OCI-LY1 (cell line): Measurements from ENCODE around the gene MRPL33.

ENCODE experiments used
- H2AFZ ChIP-seq: fragments of 200-600 bp; sonication (generic), shearing (Covaris generic); 2 replicates; pipeline ENCODE4 v1.6.0; 2014; ENCODE audit warnings: antibody characterized with exemption, mild to moderate bottlenecking, low read length
- H3F3A ChIP-seq: fragments of 200-600 bp; sonication (generic), shearing (Covaris generic); 2 replicates; pipeline ENCODE4 v1.6.0; 2014; ENCODE audit warnings: mild to moderate bottlenecking, antibody characterized with exemption, low read length, moderate library complexity; ENCODE audit not compliant: insufficient read depth
- H3K27ac ChIP-seq: fragments of 200-600 bp; sonication (generic); 2 replicates; pipeline ENCODE4 v1.5.1; 2014; ENCODE audit warnings: low read length, mixed run types, mild to moderate bottlenecking, low read depth; ENCODE audit not compliant: poor library complexity, severe bottlenecking
- H3K27me3 ChIP-seq: fragments of 200-600 bp; sonication (generic); 2 replicates; pipeline ENCODE4 v1.6.0; 2014; ENCODE audit warnings: antibody characterized with exemption, mild to moderate bottlenecking, low read length, moderate library complexity; ENCODE audit not compliant: insufficient read depth
- H3K36me3 ChIP-seq: fragments of 200-600 bp; sonication (generic); 2 replicates; pipeline ENCODE4 v1.6.1; 2014; ENCODE audit warnings: mild to moderate bottlenecking, antibody characterized with exemption, low read length, moderate library complexity, mixed read lengths; ENCODE audit not compliant: insufficient read depth
- H3K4me1 ChIP-seq: fragments of 200-600 bp; sonication (generic); 2 replicates; pipeline ENCODE4 v1.5.1; 2014; ENCODE audit warnings: mild to moderate bottlenecking, low read length, moderate library complexity; ENCODE audit not compliant: insufficient read depth, severe bottlenecking
- H3K4me2 ChIP-seq: fragments of 200-600 bp; sonication (generic), shearing (Covaris generic); 2 replicates; pipeline ENCODE4 v1.6.1; 2014; ENCODE audit warnings: low read length
- H3K4me3 ChIP-seq: fragments of 200-600 bp; sonication (generic); 2 replicates; pipeline ENCODE4 v1.5.1; 2014; ENCODE audit warnings: low read length, low read depth, mild to moderate bottlenecking, mixed read lengths; ENCODE audit not compliant: poor library complexity, severe bottlenecking
- H3K79me2 ChIP-seq: fragments of 200-600 bp; shearing (Covaris generic); 2 replicates; pipeline ENCODE4 v1.6.1; 2016; ENCODE audit warnings: mixed run types, low read length, mixed read lengths; ENCODE audit not compliant: insufficient read depth
- H3K9ac ChIP-seq: fragments of 200-600 bp; sonication (generic), shearing (Covaris generic); 2 replicates; pipeline ENCODE4 v1.6.1; 2014; ENCODE audit warnings: mild to moderate bottlenecking, low read length, mixed read lengths
- H3K9me2 ChIP-seq: fragments of 200-600 bp; sonication (generic), shearing (Covaris generic); 2 replicates; pipeline ENCODE4 v1.6.1; 2014; ENCODE audit warnings: low read depth, mild to moderate bottlenecking, low read length, mixed read lengths
- H3K9me3 ChIP-seq: fragments of 200-600 bp; shearing (Covaris generic); 2 replicates; pipeline ENCODE4 v1.6.1; 2014; ENCODE audit warnings: low read length, mixed read lengths
- H4K20me1 ChIP-seq: fragments of 200-600 bp; sonication (generic), shearing (Covaris generic); 2 replicates; pipeline ENCODE4 v1.6.0; 2016; ENCODE audit warnings: mild to moderate bottlenecking, low read length; ENCODE audit not compliant: insufficient read depth
- EZH2 ChIP-seq: fragments of 200-600 bp; sonication (generic), shearing (Covaris generic); IDR thresholded peaks from 2 replicates; pipeline ENCODE4 v1.8.0; 2017; ENCODE audit warnings: borderline replicate concordance, mixed run types, mild to moderate bottlenecking, antibody characterized with exemption, low read length, moderate library complexity, mixed read lengths
- TF ChIP-seq, protein P1 (sequence below): fragments of 200-600 bp; sonication (generic), shearing (Covaris generic); IDR thresholded peaks from 2 replicates; pipeline ENCODE4 v1.5.1; 2017; ENCODE audit warnings: mild to moderate bottlenecking, antibody characterized with exemption, low read length, moderate library complexity, mixed read lengths

Gene MRPL33

DNA sequence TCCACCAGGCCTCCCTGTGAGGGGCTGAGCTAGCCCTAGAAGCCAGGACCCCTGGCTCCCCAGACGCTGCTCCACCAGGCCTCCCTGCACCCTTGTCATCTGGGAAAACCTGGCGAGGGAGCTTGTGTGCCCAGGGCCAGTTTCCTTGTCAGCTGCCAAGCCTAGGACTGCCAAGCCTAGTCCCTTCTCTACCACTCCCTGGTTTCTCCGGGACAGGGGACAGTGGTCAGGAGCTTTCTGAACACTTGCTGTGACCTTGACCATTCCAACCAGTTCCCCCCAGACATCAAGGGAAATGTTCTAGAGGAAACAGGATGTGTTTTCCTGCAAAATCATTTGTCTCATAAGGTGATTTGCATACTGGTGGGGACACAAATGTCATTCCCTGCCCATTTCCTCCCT is 41.3 kb upstream of the MRPL33 start:
- Histone ChIP-seq H4K20me1 (no peaks in the 10 kb centered on the region), H3K4me2 (no peak overlapping the region), H3K4me3 (no peak overlapping the region), H3K79me2 (no peaks in the 10 kb centered on the region), H3K36me3 (no peaks in the 10 kb centered on the region), H3K27ac (no peak overlapping the region), H3K4me1 (no peaks in the 10 kb centered on the region), H3F3A (no peaks in the 10 kb centered on the region), H3K9me2 (no peaks in the 10 kb centered on the region), H2AFZ (no peak overlapping the region), H3K27me3 (no peaks in the 10 kb centered on the region), H3K9ac (no peak overlapping the region), H3K9me3 (no peaks in the 10 kb centered on the region)
- TF ChIP-seq, protein P1, sequence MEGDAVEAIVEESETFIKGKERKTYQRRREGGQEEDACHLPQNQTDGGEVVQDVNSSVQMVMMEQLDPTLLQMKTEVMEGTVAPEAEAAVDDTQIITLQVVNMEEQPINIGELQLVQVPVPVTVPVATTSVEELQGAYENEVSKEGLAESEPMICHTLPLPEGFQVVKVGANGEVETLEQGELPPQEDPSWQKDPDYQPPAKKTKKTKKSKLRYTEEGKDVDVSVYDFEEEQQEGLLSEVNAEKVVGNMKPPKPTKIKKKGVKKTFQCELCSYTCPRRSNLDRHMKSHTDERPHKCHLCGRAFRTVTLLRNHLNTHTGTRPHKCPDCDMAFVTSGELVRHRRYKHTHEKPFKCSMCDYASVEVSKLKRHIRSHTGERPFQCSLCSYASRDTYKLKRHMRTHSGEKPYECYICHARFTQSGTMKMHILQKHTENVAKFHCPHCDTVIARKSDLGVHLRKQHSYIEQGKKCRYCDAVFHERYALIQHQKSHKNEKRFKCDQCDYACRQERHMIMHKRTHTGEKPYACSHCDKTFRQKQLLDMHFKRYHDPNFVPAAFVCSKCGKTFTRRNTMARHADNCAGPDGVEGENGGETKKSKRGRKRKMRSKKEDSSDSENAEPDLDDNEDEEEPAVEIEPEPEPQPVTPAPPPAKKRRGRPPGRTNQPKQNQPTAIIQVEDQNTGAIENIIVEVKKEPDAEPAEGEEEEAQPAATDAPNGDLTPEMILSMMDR, result no peak
- no peak for TF ChIP-seq EZH2

DNA sequence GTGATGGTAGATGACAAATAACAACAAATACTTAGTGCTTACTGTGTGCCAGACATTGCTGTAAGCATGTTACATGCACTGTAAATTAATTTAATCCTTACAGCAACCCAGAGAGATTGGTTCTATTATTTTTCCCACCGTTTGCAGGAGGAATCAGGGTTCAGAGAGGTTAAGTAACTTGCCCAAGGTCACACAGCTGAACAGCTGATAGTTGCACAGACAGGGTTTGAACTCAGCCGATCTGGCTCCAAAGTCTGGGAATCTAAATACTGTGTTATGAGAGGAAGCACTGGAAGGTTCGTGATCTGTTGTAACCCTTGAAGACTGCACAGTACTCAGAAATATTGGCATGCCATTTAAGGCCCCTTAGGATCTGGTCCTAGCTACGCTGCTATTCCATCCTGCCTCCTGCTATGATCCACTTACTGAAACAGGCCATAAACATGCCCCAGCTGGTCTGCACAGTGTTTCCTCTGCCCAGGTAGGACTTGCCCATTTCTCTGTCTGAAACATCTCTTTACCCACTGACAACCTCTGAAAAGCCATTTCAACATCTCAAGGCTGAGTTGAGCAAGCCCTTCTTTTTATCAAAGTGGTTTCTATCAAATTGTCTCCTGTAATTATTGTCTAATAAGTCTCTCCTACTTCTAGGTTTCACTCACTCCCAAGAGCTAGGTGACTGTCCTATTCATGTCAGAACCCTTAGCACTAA is 40.4 kb upstream of the MRPL33 start:
- no peaks in the 10 kb centered on the region for H3K36me3 ChIP-seq
- no peak overlapping the region for H2AFZ ChIP-seq
- no peaks in the 10 kb centered on the region for H3K27me3 ChIP-seq
- no peaks in the 10 kb centered on the region for H3K4me1 ChIP-seq
- no peaks in the 10 kb centered on the region for H3K9me2 ChIP-seq
- H3K27ac ChIP-seq, result no peak overlapping the region
- H4K20me1 ChIP-seq, result no peaks in the 10 kb centered on the region
- H3K4me3 ChIP-seq, result no peak overlapping the region
- H3F3A ChIP-seq, result no peaks in the 10 kb centered on the region
- no peak overlapping the region for H3K4me2 ChIP-seq
- no peak overlapping the region for H3K9ac ChIP-seq
- H3K79me2 ChIP-seq, result no peaks in the 10 kb centered on the region
- H3K9me3 ChIP-seq, result no peaks in the 10 kb centered on the region
- TF ChIP-seq EZH2, result no peak
- TF ChIP-seq, protein P1, result no peak

DNA sequence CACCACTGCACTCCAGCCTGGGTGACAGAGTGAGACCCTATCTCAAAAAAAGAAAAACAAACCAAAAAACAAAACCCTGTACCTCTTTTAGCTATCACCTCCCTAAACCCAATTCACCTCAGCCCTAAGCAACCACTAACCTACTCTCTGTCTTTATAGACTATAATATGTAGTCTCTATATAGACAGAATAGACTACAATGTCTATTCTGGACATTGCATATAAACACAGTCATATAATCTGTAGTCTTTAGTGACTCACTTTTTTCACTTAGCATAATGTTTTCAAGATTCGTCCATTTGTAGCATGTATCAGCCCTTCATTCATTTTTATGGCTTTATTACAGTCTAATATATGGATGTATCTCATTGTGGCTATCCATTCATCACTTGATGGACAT is 37.2 kb upstream of the MRPL33 start:
- Histone ChIP-seq H3K4me3 (no peak overlapping the region), H3K4me2 (no peak overlapping the region), H3F3A (no peaks in the 10 kb centered on the region), H3K9me3 (no peaks in the 10 kb centered on the region), H4K20me1 (no peaks in the 10 kb centered on the region), H3K9me2 (no peaks in the 10 kb centered on the region), H3K4me1 (no peaks in the 10 kb centered on the region), H2AFZ (no peak overlapping the region), H3K36me3 (no peaks in the 10 kb centered on the region), H3K27me3 (no peaks in the 10 kb centered on the region), H3K27ac (no peak overlapping the region), H3K79me2 (no peaks in the 10 kb centered on the region), H3K9ac (no peak overlapping the region)
- TF ChIP-seq EZH2, result no peak
- TF ChIP-seq, protein P1, result no peak
